ENCODE measurements around the gene FRZB.
"Not testable (repeated sequence)": the region's sequence is repeated elsewhere in the genome, so short reads cannot be mapped to it uniquely, and the experiment has no call there.

Gene FRZB

GRCh38 chr2:182890773-182891378 lies 24.4 kb upstream of the FRZB start:
- no peak for DNase-seq (ENCODE audit: low read depth in 2 of 2)

GRCh38 chr2:182890305-182890704 lies 23.9 kb upstream of the FRZB start:
- DNase-seq (ENCODE audit: low read depth in 2 of 2), result no peak

DNA sequence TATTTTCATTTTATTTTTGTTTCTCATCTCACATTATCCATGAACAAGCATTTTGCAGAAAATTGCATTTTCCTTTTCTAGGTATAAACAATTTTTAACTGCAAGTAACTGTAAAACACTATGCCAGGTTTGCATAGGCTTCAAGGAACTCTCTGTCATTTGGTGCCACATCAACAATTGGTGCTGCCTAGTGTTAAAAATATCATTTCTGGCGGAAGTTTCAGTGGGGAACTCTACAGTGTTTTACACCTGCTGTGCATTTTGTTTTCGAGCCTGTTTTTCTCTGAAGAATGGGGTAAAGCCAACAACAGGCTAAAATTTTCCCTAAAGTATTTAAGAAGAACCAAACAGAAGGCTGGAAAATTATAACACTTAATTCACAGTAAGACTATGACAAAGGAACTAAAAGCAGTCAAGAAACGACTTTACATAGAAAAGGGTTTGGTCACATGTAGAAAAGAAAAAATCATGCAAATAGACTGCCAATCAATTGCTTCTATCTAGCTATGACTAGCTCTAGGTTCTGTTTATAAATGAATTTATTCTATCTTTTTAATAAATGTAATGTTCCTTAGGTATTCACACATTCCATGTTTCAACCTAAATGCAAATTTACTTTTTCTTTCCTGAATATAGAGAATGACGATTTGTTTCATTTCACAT lies 21.4 kb upstream of the FRZB start:
- no peak for DNase-seq (ENCODE audit: low read depth in 2 of 2)

GRCh38 chr2:182887093-182887492 lies 20.7 kb upstream of the FRZB start:
- DNase-seq (ENCODE audit: low read depth in 2 of 2), result no peak

GRCh38 chr2:182885771-182886170 lies 19.3 kb upstream of the FRZB start:
- DNase-seq (ENCODE audit: low read depth in 2 of 2), result no peak

GRCh38 chr2:182883451-182883850 lies 17.0 kb upstream of the FRZB start:
- no peak for DNase-seq (ENCODE audit: low read depth in 2 of 2)

GRCh38 chr2:182880100-182880499 lies 13.7 kb upstream of the FRZB start:
- not testable (repeated sequence) for DNase-seq (ENCODE audit: low read depth in 2 of 2)

DNA sequence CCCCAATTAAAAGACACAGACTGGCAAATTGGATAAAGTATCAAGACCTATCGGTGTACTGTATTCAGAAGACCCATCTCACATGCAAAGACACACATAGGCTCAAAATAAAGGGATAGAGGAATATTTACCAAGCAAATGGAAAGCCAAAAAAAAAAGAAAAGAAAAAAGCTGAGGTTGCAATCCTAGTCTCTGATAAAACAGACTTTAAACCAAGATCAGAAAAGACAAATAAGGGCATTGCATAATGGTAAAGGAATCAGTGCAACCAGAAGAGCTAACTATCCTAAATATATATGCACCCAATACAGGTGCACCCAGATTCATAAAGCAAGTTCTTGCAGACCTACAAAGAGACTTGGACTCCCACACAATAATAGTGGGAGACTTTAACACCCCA lies 10.2 kb upstream of the FRZB start:
- DNase-seq (ENCODE audit: low read depth in 2 of 2), result not testable (repeated sequence)

- no peak for DNase-seq (ENCODE audit: low read depth in 2 of 2)
Observed at GRCh38 chr2:182870227-182870626, 3.8 kb upstream of the FRZB start.

GRCh38 chr2:182868054-182868796 lies 1.8 kb upstream of the FRZB start:
- DNase-seq (ENCODE audit: low read depth in 2 of 2), result no peak

- DNase-seq (ENCODE audit: low read depth in 2 of 2), result no peak
Observed at GRCh38 chr2:182867426-182868053, 1.1 kb upstream of the FRZB start.

DNA sequence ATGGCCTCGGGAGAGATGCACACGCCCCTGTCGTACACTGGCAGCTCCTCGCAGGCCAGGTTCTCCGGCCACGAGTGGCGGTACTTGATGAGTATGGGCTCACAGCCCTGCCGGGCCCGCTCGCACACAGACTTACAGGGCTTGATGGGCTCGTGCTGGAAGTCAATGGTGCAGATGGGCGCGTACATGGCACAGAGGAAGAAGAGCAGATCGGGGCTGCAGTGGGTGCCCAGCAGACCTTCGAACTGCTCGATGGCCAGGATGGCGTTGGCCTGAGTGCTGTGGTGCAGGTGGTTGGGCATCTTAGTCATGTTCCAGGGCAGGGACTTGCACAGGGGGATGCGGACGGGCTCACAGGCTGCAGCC lies 359 bp downstream of the FRZB start:
- DNase-seq (ENCODE audit: low read depth in 2 of 2), result no peak

- no peak for DNase-seq (ENCODE audit: low read depth in 2 of 2)
Observed at GRCh38 chr2:182864949-182865570, 1.4 kb downstream of the FRZB start.

- DNase-seq (ENCODE audit: low read depth in 2 of 2), result no peak
Observed at GRCh38 chr2:182863642-182864041, 2.8 kb downstream of the FRZB start.

DNA sequence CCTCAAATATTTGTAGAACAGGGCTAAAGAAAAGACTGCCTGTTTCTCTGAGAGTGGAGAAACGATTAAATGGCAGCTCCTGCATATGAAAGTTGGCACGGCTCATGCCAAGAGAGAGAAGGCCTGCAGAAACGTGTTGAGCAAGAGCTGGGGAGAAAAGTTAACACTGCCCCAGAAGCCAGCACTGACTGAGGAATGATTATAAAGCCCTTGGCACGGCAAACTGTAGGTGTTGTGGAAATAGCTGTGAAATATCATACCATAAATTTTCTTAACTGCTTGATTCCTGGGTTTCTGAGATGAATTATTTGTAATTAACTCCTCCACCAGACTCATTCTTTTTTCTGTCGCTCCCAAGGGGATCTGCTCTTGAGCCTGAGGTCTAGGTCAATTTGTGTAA lies 4.3 kb downstream of the FRZB start:
- DNase-seq (ENCODE audit: low read depth in 2 of 2), result no peak

GRCh38 chr2:182860858-182861257 lies 5.6 kb downstream of the FRZB start:
- DNase-seq (ENCODE audit: low read depth in 2 of 2), result no peak

DNA sequence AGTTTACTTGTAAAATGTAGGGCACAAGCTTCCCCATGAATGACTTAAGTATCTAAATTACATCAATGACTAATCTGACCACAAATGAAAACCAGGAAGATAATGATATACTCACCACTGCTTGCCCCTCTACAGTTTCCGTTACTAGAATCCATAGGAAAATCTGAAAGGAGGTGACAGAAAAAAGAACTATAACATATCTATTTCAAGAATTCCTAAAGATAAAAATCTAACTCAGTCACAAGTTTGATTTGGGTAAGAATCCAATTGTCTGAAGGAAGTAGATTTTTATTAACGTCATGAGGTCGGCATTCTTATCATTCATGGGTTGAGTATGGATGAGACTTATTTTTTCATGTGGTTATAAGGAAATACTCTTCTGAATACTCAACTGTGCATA lies 7.8 kb downstream of the FRZB start:
- no peak for DNase-seq (ENCODE audit: low read depth in 2 of 2)

DNA sequence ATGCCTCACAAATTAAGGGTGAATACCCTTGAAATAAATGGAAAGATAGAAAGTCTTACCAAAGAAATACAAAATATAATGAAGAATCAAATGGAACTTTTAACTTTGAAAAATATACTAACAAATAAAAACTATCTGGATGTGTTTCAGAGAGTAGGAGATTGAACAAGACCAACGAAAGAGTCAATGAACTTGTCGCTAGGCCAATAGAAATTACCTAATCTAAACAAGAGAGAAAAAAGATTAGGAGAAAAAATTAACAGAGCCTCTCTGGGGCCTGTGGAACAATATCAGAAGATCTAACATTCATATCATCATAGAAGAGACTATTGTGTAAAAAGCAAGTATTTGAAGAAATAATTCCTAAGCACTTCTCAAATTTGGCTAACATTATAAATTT lies 11.1 kb downstream of the FRZB start:
- DNase-seq (ENCODE audit: low read depth in 2 of 2), result no peak

- DNase-seq (ENCODE audit: low read depth in 2 of 2), result no peak
Observed at GRCh38 chr2:182854375-182855105, 11.9 kb downstream of the FRZB start.

GRCh38 chr2:182852801-182853200 lies 13.6 kb downstream of the FRZB start:
- no peak for DNase-seq (ENCODE audit: low read depth in 2 of 2)

GRCh38 chr2:182852090-182852489 lies 14.3 kb downstream of the FRZB start:
- no peak for DNase-seq (ENCODE audit: low read depth in 2 of 2)
